Fibroblast of the conjunctiva (primary cell): ENCODE results near the gene RYR2.

Experiments used
- DNase-seq: peaks from one replicate; pipeline ENCODE4 v3.0.0-alpha.2; 2010; ENCODE audit warnings: low read depth

RYR2 gene

DNA sequence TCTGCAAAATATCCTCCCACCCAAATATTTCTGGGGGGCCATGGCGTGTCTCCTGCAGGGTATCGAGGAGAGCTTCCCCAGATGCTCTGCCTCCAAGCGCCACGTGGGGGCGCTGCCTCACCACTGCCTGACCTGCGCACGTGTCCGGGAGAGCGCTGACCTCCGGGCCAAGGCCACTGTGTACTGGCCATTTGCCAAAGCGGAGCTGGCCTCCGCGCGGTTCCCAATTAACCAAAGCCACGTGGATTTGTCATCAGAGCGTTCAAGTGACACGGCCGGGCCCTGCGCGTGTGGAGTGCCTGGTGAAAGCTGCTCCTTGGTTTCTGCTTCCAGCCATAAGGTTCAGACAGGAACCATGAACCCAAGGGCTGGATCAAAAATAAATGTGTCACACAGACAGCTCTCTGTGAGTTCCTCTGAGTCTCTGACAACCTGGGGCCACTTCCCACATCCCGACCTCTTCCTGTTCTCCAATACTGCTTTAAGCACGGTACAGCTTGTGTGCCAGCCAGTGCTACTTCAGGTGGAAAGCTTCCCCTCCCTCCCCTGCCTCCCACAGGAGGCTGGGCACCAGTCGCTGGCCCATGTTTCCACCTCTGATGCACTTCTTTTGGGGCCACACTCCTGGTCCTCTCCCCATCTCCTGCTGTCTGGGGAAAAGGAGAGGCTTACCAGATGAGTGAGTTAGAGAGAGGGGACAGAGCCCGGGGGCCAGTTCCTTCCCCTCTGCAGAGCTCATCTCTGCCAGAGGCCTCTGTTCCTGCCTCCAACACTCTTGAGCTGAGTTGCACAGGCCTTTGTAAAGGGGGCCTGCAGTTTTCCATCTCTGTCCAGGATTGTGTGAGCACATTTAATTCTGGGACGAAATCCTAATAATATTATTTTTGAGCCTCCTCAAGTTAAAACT lies 822.6 kb downstream of the RYR2 start:
- no peak for DNase-seq

- no peak for DNase-seq
Measured at GRCh38 chr1:237867380-237867888, 825.5 kb downstream of the RYR2 start.

- no peak for DNase-seq
Measured at GRCh38 chr1:237868817-237869600, 827.0 kb downstream of the RYR2 start.

GRCh38 chr1:237873487-237874211 lies 831.7 kb downstream of the RYR2 start:
- DNase-seq = peak; percentile 60

DNA sequence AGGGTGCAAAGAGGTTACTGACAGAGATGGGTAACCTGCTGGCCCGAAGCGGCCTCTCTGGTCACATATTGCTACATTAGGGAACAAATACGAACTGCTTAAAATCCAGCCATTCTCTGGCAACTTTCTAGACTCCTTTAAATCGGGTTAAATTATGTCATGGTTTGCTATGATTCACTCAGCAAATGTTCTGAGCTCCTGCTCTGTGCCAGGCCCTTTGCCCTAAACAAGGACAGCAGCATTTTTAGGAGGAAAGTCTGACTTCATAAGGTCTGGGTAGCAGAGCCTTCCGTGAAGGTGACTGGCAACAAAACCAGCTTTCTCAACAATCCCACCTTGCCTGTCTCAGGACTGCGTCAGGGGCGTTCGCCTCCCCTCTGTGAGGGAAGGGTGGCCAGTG lies 833.3 kb downstream of the RYR2 start:
- no peak for DNase-seq

- DNase-seq = no peak
Measured at GRCh38 chr1:237877631-237878030, 835.6 kb downstream of the RYR2 start.

DNA sequence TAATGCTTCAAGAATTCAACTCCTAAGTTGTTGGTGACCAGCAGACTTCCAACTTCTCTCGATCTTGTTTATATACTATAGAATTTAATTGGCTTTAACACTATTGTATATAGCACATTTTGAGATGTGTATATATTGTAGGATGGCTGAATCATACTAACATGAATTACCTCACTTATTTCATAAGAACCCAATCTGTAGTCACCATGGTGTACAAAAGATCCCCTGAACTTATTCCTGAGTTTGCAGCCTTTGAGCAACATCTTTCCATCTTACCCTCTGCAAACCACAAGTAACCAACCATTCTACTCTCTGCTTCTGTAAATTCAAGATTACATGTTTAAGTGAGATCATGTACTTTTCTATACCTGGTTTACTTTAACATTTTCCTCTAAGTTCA lies 836.4 kb downstream of the RYR2 start:
- DNase-seq = no peak

DNA sequence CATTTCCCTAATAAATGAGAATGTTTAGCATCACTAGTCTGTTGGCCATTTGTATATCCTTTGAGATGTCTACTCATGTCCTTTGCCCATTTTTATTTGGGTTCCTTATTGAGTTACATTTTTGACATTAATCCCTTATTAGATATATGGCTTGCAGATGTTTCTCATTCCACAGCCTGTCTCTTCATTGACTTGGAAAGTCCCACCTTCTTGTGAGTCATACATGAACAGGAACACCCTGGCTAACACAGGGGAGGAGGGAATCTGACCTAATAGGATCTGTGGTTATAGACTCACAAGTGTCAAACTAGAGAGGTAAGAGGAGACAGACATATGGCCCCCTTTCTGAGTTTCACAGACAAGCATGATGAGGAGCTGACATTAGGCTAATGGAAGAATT lies 837.2 kb downstream of the RYR2 start:
- no peak for DNase-seq
